HuH-7 (cell line): Measurements from ENCODE around the gene DRC3.
"Not testable (repeated sequence)": the region's sequence is repeated elsewhere in the genome, so short reads cannot be mapped to it uniquely, and the experiment has no call there.

Experiments
- DNase-seq: peaks from one replicate; pipeline ENCODE4 v3.0.0; 2011; ENCODE audit warnings: low spot score

DRC3 gene, protein sequence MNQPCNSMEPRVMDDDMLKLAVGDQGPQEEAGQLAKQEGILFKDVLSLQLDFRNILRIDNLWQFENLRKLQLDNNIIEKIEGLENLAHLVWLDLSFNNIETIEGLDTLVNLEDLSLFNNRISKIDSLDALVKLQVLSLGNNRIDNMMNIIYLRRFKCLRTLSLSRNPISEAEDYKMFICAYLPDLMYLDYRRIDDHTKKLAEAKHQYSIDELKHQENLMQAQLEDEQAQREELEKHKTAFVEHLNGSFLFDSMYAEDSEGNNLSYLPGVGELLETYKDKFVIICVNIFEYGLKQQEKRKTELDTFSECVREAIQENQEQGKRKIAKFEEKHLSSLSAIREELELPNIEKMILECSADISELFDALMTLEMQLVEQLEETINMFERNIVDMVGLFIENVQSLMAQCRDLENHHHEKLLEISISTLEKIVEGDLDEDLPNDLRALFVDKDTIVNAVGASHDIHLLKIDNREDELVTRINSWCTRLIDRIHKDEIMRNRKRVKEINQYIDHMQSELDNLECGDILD

DNA sequence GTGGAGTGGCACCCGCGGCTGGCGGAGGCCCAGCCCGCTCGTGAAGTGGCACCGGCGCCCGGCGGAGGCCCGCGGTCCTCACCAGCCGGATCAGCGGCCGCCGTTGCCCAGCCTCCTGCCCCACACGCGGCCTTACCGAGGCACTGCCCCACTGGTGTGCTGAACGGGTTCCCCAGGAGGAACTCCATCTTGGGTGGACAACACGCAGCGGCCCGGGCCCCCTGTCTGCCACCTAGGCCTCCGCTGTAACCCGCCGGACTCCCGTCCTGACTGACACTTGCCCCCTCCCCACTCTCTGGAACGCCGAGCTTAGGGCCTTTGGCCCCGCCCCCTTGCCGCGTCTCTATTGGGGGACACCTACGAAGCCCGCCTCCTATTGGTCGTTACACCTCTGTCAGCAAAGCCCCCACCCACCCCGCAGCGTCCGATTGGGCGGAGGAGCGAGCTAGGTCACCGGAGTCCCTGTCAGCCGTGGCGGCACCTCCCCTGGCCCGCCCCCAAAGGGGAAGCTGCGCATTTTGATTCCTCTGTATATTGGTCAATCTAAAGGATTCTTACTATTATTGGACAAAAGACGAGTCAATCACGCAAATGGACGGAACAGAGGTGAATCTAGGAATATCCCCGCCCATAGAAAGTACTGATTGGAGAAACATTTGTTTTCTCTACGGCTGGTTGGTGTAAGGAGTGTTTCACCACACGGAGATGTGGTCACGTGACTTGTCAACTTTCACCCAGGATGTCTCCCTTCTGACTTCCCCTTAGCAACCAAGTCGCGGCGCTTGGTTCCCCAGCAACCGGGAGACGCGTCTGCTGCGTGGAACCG lies at the start of gene DRC3, which contains the start of gene TOM1L2:
DRC3 (plus strand) TSS at position 737 of the 826 bp plus-strand sequence. CDS start 4,737 bp downstream, outside the sequence.
TOM1L2 (minus strand) TSS at position 275 of the 826 bp plus-strand sequence; CDS start at position 188, 87 bp downstream.
- peak; percentile 100 for DNase-seq

DNA sequence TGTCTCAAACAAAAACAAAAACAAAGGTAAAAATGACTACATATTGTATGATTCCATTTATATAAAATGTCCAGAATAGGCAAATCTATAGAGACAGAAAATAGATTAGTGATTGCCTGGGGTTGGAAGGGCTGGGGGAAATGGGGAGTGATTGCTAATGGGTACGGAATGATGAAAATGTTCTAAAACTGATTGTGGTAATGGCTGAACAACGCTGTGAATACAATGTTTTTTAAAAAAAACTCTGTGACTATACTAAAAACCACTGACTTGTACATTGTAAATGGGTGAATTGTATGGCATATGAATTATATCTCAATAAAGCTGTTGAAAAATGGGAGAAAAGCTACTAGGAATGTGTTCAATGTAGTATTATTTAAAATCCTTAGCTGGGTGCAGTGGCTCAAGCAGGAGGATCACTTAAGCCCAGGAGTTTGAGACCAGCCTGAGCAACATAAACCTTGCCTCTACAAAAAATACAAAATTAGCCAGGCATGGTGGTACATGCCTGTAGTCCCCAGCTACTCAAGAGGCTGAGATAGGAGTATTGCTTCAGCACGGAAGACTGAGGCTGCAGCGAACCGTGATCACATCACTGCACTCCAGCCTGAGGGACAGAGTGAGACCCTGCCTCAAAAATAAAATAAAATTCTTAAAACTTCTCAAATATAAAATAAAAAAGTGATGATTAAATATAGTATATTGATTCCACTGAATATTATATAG lies 48.4 kb upstream of the DRC3 start:
- DNase-seq, result no peak

DNA sequence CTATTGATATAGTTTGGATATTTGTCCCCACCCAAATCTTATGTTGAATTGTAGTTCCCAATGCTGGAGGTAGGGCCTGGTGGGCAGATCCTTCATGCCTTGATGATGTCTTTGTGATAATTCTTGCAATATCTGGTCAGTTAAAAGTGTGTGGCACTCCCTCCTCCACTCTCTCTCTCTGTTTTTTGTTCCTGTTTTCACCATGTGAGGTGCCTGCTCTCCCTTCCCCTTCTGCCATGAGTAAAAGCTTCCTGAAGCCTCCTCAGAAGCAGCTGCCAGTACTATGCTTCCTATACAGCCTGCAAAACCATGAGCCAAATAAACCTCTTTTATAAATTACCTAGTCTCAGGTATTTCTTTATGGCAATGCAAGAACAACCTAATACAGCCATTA lies 47.8 kb upstream of the DRC3 start:
- DNase-seq, result no peak

DNA sequence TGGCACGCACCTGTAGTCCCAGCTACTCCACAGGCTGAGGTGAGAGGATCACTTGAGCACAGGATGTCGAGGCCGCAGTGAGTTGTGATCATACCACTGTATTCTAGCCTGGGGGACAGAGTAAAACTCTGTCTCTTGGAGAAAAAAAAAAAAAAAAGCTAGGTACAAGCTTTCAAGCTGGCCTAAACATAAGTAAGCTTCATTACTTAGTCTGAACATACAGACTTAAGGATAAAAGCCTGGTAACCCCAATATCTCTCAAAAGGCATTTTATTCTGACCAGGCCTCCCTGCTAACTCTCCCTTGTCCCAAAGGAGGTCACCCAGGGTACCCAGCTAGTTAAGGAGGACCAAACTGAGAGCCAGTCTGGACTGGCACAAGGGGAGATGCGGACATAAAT lies 46.6 kb upstream of the DRC3 start:
- no peak for DNase-seq

DNA sequence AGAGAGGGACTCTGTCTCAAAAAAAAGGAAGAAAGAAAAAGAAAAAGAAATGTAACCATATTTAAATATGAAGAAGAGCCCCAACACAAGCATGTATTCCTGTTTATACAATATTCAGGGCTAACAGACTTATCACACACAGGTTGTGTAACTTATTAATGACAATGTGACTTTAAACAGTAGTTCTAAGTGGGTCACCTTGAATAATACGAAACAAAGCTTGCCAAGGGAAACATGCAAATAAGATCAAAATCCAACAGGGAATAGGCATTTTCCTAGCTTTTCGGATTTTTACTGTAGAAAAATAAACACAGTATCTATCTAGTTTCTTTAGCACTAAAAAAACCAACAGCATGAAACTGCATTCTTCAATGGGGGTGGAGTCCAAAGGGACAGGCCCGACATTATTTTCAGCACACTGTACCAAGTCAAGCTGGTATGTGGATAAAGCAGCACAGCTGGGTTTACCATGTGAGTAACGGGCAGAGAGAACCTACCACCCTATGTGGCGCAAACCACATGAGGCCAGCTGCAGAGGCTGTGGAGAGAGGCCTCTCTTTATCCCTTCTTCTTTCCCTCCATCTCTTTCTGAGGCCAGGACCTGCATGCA lies 45.7 kb upstream of the DRC3 start:
- no peak for DNase-seq

DNA sequence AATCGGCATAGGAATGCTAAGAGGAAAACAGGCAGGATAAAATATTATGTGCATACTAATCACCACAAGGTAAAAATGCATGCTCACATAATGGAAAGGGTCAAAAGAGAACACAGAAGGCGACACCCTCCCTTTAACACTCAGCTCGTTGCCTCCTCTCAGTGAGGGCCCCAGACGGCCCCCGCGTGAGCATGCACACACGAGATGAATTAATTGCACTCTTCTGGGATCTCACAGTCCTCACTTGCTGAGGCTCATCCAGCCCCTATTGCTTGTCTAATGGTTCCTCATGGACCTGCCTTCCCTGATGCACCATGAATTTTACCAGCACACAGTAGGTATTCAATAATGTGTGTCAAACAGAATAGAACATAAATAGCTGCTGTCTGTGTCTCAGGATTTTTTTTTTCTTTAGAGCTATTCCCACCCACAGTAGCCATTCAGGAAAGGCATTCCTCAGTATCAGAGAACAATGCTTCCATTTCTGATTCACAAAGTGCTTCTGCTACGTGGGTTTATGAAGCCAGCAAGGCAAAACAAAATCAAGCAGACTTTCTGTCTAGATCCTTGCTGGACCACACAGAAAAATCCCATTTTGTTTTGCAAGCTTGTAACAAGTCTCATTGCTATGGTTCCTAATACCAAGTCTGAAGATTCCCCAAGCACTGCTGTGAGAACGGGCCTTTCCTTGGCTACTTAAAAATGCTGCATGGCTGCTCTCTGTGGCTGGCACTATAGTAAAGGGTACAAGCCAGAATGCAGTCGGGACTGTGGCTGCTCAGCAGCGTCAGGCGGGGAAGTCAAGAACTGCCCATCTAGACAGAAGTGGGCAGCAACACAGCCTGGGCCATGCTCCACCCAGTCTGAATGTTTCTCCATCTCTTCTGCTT lies 44.0 kb upstream of the DRC3 start:
- DNase-seq, result no peak

DNA sequence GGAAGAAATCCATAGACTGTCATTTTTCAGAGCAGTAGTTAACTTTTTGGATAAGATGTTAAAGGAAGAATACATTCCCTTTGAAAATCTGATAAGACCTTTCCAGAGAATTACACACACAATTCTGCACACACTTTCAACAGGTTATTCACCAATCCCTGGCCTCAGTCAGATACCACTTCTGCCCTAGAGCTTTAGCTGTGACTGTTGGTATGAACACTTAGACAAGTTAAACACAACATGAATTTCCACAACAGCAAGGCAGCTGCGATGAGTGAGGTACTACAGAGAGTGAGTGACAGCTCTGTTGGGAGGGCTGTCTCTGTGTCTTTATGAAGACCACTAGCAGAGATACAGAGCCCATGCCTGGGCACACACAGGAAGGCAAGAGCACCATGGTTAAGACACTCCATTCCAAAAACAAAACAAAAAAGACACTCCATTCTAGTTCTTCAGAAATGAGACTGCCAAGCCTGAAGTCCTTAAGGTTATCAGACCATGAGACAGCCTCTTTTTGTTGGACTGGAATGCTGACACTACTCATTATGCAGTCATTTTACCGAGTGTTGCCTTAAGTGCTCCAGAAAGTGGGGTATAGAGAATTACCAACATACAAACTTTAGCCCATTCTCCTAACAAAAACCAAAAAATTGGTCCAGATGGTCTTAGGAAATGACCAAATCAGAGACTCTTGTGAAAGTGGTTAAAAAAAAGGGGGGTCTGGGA lies 42.8 kb upstream of the DRC3 start:
- no peak for DNase-seq

DNA sequence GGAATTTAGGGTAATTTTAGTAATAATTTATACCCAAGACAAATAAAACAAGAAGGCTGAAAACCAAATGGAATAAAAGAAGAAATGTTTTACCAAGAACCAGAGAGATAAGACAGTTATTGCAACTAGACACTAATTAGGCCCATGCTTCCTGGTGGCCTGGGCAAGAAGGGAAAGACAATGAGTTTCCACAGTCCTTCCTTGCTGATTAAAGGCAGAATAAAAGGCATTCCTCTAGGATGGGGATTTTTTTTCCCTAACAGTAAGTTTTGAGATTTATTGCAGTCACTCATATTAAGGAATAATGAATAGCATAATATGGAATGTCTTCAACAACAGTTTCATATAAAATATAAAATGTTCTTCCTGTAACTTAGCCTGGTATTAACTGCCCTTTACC lies 42.0 kb upstream of the DRC3 start:
- DNase-seq, result no peak

DNA sequence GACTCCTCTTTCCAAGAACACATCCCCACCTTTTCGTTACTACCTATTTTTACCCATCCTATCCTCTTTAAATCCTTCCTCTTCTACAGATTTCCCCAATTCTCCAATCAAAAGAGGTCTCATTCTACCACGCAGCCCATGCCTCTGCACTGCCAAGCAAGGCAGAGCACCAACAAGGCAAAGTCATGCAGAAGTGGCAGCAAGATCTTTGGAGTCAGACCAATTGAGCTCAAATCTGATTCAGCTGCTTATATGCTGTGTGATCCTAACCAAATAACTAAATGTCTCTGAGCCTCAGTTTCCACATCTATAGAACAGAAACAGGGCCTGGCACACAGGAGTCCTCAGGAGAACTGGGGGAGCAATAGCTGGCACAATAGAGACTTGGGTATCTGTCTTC lies 41.5 kb upstream of the DRC3 start:
- no peak for DNase-seq

DNA sequence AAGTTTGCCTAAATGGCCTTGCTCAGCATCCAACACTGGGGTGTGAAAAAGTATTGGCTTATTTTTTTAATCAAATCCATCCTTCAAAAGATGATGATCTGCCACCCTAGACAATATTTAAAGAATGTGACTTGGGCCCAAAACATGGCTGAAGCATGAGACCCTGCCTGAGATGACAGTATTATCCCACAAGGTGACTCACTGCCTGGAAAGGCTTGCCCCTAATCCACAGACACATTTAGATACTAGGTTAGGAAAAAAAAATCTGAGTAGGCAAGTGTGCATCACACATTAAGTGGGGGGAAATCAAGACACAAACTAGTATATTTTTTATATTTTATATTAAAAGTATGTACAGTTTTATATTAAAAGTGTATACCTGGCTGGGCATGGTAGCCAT lies 38.9 kb upstream of the DRC3 start:
- no peak for DNase-seq

DNA sequence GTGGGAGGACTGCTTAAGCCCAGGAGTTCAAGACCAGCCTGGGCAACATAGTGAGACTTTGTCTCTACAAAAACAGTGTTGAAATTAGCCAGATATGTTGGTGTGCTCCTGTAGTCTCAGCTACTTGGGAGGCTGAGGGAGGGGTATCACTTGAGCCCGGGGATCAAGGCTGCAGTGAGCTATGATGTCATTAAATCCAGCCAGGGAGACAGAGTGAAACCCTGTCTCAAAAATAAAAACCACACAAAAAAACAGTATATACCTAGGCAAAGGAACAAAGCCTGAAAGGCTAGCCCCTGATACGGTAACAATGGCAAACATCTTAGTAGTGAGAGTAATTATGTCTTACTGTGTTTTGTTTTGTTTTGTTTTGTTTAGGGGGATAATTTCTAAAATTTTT lies 38.4 kb upstream of the DRC3 start:
- no peak for DNase-seq

DNA sequence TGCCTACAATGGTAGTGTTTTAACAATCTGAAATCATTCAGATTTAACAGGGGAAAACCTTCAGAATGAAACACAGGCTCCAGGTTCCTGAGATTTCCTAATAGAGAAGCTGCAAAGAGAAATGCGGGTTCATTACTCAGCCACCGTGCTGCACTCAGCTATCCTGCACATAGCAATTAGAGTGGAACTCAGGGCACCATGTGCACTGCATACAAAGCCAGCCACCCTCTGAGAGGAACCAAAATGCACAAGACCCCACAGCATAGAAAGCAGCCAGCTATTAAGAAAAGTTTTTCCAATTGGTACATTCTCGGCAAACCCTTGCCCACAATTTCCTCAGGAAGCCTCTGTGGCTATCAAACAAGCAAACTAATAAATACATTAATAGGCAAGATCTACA lies 37.9 kb upstream of the DRC3 start:
- DNase-seq, result no peak

DNA sequence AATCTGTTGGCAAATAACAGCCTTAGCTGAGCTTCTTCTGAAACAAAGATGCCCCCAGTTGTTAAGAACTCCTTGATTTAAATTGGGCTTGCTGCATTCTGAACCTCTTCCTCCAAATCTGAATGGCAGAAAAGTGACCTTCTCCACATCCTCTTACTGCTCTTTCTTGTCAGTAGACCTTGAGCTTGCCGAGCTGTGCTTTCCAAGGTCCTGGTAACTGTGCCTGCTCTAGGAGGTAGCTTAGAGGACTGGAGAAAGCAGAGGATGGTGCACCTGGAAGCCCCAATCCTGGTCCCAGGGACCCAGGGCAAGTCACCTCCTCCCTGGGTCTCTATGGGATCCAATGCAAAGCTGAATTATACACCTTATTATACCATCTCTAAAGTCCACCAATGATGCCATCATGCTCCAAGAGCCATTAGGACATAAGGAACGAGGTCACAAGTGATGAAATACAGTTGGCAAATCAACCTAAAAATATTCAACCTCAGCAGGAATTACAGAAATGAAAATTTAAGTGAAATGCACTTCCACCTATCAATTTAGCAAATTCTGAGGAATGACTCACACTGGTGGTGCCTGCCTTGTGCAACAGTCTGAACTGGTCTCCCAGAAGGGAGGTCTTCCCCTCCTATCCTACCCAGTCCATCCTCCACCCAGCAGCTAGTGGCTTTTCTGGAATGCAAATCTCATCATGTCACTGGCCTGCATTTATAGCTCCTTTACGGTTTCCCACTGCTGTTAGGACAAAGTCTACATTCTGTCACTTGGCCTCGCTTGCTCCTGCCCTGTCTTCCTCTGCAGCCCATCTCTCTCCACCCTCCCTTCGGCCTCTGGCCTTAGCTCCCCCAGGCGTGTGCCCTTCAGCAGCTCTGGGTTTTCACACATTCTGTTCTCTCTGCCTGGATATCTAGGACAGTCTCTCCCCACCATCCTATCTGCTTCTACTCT lies 37.1 kb upstream of the DRC3 start:
- peak; percentile 61 for DNase-seq

DNA sequence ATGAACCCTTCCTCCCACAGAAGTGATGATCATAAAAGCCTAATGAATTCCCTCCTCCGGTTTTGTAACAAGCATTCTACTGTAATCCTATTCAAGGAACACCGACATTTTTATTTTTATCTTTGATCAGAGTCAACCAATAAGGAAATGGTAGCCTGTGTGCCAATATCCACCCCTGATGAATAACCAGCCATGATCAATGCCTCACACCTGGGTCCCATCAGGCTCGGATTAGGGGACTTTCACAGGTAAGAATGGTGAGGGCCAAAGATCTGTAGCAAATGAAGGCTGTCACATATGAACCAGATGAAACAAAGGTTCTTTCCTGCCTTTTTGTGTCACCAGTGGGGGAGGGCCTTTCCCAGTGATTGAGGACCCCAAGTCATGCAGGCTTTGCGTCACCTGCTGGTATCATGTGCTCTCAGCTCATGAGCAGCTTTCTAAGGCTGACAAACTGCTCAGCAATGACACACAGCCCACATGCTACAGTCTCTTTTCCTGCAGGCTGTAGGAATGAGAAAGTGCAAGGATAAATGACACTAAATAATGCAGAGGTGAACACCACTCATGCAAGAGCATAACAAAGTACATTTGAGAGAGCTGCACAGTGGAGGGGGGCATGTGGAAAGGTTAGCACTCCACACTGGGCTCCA lies 35.3 kb upstream of the DRC3 start:
- DNase-seq, result no peak

DNA sequence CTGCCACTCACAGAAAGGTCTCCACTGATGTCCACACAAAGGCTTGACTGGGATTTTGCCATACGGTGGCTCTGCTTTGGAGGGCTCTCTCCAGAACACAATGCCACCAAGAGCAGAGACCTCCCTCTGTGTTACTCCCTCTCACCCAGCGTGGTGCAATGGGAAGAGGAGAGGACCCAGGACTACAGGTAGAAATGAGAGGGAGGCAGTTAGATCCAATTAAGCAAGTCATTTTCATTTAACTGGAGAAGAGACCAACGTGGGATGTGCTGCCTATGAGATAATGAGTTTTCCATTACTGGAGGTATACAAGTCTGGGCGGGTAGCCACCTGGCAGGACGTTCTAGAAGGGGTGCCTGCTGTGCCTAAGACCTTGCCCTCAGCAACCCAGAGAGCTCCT lies 34.7 kb upstream of the DRC3 start:
- DNase-seq, result no peak

DNA sequence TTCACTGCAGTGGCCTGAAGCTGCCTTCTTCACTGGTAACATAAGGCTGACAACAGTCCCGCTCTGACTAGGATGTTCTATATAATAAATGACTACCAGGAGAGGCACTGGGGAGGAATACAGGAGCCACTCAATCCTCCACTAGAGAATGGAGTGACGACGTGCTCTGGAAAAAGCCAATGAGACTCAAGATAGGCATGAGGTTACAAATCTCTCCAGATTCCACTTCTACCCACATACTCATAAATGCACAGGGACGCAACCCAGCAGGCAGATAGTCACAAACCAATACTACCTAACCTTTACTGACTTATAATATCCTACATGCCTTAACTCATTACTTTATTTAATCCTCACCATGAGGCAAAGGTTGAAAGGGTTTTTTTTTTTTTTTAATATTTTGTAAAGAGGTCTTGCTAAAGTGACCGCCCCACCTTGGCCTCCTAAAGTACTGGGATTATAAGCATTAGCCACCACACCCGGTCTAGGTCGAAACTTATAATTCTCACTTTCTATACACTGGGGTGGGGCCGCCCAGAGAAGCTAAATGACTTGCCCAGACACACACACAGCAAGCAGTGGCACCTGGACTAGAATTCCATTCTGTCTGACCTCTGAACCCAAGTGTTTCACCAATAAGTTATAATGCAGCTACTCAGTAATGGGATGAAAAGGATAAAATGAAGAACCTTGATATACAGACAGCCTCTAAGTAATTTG lies 34.1 kb upstream of the DRC3 start:
- DNase-seq, result no peak

DNA sequence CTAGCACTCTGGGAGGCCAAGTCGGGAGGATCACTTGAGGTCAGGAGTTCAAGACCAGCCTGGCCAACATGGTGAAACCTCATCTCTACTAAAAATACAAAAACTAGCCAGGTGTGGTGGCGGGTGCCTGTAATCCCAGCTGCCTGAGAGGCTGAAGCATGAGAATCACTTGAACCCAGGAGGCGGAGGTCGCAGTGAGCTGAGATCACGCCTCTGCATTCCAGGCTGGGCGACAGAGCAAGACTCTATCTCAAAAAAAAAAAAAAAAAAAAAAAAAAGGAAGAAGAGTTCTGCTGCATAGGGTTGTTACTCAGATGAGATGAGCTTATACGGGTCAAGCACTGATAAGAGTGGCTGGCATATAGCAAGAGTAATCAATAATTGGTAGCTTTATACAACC lies 32.7 kb upstream of the DRC3 start:
- DNase-seq, result not testable (repeated sequence)

DNA sequence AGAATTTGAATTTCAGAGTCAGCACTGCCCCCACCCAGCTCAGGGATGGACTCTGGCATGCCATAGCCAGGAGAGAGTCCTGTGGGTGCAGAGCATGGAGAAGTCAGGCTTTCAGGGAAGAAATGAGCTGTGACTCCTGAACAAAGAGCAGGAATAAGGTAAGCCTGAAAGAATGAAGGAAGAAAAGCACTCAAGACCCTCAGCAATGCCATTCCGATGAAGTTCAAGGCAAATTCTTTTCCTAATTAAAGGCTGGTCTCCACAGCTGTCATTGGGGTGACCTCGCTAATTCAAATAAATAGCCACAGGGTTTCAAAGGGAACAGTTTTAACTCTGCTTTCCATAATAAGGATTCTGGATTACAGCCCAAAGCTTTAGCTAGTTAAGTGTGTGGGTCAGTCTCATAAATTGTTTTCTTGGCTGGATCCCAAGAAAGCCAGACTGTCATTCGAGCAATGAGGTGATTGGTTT lies 32.2 kb upstream of the DRC3 start:
- no peak for DNase-seq
